GM18508 (cell line): Measurements from ENCODE around the gene E2F6.

ENCODE experiments used
- ATAC-seq: cut with Tn5 transposase; IDR thresholded peaks from one replicate; pipeline ENCODE4 v1.9.1; 2021; ENCODE audit warnings: moderate number of reproducible peaks; ENCODE audit not compliant: insufficient read depth, unreplicated experiment

Gene E2F6

DNA sequence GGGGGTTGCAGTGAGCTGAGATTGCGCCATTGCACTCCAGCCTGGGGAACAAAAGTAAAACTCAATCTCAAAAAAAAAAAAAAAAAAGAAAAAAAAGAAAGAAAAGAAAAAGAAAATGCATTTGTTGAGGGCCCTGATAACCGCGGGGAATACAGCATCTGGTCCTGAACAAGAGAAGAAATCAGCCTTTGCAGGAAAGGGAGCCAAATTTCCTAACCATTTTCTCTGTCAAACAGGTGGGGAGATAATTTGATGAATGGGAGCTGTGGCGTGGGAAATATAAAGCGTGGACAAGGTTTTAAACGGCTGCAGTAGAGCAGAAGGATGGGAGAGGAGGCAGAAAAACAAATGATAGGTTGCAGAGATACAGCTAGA lies 864 bp downstream of the E2F6 start:
- no peak for ATAC-seq

DNA sequence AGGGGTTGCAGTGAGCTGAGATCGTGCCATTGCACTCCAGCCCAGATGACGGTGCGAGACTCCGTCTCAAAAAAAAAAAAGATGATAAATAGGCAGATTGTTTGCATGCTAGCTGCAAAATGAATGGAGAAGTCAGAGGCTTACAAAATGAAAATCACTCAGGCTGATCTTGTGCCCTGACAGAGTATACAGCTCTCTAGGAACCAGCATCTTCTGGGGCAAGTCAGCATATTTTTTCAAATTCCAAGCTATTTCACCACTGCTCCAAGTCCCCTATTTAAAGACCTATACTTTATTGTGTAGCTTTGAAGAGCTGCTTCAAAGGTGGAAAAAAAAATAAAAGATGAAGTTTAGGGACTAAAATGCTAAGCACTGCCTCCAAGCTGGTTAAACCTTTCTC lies 6.1 kb downstream of the E2F6 start:
- ATAC-seq: no peak

DNA sequence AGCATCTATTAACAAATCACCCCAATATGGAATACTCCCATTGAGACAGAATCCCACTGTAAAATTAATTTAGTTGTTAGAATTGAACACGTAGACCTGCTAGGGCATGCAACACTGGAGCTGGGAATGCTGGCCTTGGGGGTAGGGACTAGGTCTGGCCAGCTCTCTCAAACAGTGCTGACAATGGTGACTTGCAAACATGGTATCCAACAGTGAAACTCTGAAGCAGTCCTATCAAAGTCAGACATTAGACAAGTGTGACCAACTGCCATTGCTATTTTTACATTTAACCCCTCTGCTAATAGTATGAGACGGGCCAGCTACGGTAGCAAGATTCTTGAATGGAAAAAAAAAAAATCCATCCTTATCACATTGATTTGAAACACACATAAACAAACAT lies 7.2 kb downstream of the E2F6 start:
- no peak for ATAC-seq

DNA sequence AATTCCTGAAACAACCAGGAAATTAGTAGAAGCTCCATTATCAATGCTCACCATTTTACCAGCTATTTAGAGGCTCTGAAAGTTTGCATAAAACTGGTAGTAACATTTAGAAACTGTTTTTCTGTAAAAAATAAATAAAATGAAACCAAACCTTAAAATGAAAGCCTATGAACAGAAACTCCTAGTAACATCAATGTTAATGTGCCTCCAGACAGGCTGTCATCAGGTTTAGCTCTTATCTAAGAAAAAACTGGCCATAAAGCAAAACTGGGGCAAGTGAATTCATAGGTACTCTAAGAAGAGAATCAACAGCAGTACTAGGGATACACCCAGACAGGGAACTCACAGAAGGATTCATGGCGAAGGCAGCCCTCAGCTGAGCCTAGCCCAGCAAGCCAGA lies 8.0 kb downstream of the E2F6 start:
- ATAC-seq: no peak

DNA sequence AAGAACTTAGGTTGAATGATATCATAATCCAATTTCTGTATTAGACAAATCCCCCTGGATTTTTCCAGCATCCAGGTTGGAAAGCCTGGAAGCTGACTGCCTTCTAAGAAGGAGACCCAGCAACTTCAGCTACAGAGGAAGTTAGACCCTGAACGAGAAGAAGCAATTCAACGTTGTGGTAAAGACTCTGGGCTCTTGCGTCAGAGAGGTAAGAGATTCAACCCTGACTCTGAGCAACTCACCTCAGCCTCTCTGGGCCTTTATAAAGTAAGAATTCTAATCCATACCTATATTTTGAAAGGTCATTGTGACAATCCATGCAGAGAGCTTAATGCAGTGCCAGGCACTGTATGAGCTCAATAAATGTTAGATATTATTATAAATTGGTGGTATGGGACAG lies 9.7 kb downstream of the E2F6 start:
- no peak for ATAC-seq

DNA sequence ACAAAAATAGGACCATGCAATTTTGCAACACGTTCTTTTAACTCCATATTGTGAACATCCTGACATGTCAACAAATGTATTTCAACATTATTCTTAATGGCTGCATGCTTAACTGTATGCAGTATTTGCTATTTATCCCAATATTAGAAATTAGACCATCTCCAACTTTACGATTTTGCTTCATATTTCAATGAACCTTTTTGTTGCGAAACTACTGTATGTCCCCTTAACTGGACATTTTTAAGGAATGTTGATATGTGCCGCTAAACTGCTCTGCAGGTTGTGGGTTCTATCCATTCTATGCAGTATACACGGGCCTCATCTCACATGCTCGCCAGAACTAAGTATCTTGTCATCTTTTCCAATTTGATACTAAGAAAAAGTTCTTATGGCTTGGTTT lies 11.1 kb downstream of the E2F6 start:
- no peak for ATAC-seq

DNA sequence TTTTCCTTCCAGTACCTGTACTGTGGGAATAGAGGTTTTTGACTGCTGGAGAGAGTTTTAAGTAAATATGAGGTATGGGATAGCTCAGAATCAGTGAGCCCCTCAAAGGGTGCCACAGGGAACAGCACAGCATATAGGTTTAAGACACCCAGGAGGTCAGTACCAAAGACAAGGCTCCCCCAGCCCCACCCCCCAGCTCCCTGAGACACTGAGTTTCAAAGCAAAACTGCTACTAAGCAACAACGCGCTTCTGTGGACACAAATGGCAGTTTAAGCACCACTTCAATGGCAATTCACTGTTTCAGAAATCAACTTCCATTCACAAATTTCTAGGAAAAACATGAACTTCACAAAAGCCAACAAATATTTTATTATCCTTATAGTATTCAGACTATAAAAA lies 15.2 kb downstream of the E2F6 start:
- ATAC-seq: no peak

DNA sequence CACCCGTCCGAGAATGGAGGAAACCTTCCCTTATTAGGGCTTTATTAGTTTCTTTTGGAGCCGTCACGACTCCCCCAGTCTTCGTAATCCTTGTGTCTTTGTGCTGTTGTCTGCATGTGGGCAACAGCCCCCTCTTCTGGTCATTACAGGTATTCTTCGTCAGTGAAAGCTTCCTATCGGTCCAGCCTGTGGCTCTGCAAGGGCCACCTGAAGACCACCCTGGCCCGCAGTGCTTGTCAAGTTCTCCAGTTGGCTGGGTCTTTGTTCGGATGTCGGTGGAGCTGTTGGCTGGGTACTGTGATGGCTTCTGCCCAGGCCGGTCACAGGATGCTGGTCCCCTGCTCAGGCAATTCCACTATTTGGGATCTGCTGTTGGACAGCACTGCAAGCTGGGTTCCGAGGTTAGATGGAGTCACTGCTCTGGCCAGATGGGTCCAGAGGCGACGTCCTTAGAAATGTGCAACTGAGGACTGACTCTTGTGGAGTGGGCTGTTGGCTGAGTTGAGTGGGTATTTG lies 19.2 kb downstream of the E2F6 start:
- ATAC-seq: no peak

DNA sequence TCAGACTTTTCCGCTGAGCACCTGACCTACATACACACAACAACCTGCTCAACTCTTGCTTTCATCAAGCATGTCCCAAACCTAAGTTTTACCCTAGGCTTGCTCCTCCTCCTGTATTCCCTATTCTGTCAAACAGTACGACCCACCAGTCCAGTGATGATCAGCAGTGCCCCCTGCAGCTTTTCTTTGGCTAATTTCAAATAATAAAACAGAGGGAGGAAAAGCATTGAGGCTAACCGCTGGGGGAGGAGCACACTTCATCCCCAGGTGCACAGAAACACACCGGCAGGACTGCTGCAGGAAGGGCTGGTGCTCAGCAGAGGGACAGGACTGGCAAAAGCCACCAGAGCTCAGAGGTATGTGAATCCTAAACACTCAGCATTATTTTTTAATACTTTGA lies 21.2 kb downstream of the E2F6 start:
- ATAC-seq: no peak

DNA sequence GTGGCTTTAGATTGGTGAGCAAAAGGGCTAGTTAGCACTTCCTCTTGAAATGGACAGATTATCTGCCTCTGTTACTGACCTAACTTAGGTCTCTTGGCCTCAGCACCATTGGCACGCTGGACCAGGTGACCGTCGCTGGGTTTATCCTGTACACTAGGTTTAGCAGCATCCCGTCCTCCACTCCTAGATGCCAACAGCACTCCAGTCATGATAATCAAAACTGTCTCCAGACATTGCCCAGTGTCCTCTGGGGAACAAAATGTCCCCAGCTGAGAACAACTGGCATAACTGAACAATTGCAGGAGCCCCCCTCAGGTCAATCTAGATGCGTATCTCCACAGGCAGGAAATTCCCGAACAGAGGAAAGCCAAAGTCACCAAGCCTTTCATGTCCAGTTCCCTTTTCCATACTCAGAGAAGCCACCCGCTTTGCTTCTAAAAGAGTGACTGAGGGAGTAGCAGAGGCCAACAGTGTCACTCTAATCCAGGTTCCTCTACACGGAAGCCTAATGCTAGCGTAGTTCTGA lies 27.3 kb downstream of the E2F6 start:
- ATAC-seq: no peak

DNA sequence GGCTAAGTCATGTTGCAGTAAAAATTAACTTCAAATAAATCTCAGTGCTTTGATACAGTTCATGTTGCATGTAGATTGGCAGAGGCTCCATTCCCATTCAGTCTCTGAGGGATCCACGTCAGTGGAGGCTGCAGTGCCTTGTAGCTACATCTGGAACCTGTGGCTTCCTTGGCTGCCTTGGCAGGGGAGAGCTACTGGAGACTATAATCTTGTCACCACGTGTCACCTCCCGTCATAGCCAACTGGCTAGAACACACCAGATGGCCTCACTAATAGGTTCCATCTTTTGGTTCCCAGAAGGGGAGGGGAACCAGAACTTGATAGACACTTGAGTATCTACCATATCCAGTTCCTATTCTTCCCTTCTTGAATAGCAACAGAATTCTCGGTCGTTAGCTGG lies 28.4 kb downstream of the E2F6 start:
- no peak for ATAC-seq

DNA sequence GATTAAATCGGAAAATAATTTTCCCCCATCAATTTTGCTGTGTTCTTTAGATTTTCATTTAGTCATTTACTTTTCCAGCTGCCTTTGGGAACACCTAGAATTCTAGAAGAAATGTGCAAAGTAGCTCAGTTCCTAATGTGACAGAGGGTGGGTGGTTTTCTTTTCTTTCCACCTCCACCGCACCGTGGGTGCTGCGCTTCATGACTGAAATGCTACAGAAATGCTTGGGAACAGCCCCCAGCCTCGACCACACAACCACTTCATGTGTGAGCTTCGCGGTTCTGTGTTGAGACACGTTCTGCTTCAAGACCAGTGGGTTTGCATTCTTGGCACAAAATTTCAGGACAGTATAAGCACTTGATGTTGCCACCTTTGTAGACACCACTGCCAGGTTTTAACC lies 30.9 kb downstream of the E2F6 start:
- no peak for ATAC-seq

DNA sequence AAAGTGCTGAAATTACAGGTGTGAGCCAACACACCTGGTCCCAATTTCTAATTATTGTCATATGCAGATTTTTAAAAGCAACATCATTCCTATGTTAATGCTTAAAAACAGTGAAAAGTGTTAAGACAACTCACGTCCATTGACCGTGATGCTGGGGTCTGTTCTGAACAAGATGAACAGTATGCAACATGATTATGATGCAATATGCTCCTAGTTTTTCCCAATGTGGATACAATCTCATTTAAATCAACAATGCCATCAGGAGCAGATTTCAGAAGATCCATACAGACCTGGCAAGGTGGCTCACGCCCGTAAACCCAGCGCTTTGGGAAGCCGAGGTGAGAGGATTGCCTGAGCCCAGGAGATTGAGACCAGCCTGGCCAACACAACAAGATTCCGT lies 31.5 kb downstream of the E2F6 start:
- no peak for ATAC-seq

DNA sequence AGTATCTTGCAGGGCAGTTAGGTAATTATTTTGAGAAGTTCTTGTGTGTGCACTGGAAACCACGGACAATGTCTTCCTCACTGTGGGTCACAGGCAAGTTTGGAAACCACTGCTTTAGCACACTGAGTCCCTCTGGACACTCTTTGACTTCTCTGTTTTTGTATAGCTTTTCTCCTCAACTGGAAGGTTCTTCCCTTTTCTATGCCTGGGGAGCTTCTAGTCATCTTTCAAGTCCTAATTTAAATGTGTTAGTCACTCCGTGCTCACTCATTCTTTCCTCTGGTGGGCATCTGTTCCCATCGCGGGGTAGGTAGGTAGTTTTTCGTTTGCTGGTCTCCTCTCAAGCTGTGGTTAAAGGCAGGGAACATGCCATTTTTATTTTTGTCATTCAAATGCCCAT lies 32.1 kb downstream of the E2F6 start:
- no peak for ATAC-seq

DNA sequence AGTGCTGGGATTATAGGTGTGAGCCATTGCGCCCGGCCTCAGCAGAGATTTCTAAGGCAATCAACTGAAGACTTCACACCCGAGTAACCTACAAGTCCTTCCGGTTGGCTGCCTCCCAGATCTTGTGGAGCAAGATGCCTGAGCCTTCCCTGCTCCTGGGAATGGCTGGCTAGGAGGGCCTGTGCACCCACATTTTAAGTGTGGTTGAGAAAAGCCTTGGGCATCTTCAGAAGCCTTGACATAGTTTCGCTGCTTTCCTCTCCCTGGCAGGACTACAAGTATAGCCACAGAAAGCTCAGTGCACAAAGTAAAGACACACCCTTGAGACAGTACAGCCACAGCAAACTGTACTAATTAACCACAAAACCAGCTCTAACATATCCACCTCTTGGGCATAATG lies 35.2 kb downstream of the E2F6 start:
- no peak for ATAC-seq

DNA sequence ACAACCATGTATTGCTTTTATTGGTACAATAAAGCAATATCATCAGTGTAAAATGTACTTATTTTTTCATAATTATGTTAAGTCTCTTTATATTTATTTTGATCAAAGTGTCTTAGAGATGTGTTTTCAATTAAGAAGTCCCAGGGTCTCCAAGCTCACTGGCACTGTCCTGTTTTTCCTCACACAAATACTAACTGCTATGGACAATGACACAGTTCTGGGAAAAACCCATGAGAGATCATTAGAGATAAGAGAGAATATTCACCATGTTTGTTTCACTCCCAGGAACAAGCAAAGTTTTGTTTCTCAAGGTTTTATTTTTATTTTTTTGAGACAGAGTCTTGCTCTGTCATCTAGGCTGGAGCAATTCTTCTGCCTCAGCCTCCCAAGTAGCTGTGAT lies 38.7 kb downstream of the E2F6 start:
- ATAC-seq: no peak

DNA sequence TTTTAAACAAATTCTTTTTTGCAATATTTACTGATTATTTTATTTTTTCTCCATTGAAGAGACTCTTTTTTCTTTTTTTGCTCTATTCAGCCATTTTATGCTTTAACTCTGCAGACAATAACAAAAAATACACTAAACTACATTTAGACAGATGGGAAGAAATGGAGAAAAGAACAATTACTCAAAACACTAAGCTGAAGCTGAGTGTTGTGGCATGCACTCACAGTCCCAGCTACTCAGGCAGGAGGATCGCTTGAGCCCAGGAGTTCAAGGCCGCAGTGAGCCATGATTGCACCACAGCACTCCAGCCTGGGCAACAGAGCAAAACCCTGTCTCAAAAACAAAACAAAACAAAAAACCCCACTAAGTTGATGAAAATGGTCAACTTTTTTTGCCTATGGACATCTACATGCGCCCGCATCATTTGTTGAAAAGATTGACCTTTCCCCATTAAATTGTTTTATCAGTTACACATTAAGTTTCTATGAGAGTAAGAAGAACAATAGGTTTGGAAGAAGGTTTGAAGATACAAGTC lies 43.0 kb downstream of the E2F6 start:
- no peak for ATAC-seq

DNA sequence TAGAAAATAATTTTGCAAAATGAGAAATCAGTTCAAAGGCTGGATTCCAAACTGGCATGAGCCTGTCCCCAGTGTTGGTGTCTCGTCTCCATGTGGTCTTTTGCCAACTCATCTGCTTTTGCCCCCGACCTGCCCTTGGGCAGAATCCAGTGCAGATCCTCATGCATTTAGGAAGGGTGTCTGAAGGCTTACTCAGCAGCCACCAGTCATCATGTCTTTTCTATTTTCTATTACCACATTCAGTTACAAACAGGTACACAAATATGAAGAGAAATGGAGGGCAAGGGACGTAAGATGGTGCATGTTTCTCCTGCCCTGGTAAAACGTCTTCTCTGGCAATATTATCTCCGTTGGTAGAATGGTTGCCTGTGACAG lies 43.5 kb downstream of the E2F6 start:
- ATAC-seq: no peak

DNA sequence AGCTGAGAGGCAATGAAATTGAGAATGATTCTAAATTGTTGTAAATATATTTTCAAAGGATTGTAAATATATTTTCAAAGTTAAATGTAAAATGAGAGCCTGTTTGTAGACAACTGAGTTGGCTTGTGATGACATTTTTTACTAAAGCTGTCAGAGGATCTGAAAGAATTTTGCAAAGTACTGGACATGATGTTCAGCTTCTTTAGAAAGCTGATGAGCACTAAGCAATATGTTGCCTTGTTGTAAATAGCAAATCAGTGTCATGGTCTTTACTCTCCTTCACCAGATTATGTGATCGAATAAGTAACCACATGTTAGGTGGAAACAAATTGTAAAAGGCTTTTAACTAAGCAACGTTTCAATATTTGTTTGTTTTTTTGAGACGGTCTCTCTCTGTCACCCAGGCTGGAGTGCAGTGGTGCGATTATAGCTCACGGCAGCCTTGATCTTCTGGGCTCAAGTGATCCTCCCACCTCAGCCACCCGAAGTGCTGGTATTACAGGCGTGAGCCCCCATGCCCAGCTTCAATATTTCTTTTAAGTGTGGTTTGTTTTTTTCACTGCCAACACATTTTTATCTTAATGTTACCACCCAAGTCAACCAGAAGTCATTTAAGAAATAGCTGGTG lies 44.0 kb downstream of the E2F6 start:
- no peak for ATAC-seq

DNA sequence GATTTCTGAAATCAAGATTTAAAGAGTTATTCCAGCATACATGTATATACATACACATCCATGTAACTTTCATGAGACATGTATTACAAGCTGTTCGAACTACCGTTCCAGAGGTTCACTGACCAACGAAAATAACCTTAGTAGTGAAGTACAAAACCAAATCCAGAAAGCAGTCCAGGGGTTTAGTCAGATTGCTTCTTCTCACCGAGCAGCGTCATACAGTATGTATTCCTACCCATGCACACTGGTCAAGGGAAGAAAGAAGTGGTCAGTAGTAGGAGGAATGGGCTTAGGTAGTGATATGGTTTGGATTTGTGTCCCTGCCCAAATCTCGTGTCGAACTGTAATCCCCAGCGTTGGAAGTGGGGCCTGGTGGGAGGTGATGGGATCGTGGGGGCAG lies 45.3 kb downstream of the E2F6 start:
- ATAC-seq: no peak

DNA sequence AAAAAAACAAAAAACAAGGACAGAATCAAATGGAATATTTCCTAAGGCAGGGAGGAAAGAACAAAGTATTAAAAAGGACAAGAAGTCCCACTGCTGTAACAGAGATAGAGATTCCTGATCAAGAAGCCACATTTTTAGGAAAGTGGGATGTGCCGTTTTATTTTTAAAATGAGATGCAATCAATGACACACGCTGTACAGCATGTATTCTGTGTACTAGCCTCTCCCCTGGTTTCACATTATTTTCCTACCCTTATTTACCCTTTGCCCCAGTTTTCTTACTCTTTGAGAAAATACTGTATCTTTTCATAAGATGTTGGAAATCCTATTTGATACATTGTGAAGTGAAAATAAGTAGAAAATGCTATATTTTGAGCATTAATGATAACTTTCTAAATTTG lies 45.8 kb downstream of the E2F6 start:
- no peak for ATAC-seq

DNA sequence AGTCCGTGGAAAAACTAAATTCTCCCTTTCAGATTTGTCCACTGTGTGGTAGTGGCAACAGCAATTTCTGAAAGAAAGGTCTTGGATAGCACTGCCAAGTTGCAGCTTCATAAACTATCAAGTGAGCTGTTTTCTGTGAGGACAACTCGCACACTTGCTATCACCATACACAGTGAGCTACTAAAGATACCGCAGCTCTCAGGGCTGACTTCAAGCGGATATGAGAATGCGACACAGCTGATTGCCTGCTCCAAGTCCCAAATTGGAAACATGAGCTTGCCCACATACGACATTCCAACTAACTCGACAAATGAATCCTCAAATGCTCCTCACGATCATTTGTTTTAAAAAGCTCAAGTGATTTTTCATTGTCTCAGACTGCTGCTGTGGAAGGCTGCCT lies 46.2 kb downstream of the E2F6 start:
- ATAC-seq: no peak
